Kidney (tissue), 14 donors: Measurements from ENCODE around the gene OR2D2. TPM values are rescaled to one million over a fixed set of nuclear protein-coding genes. Genes with fewer than 3 reads are reported as not detected.

ENCODE experiments used
- DNase-seq, 5 donors: peaks; one replicate each; pipeline ENCODE4 v3.0.0-alpha.2; 2013 to 2020
- FAIRE-seq: peaks from 2 replicates; lab custom pipeline; 2012; peaks lifted over from hg19 to GRCh38; lab: Jason Lieb, UNC
- H3K27ac ChIP-seq, 2 donors: one replicate each; pipeline ENCODE4 v1.7.0; 2013; ENCODE audit warnings: low read depth in 2 of 2, low read length in 2 of 2, inconsistent platforms in 1 of 2
- H3K27me3 ChIP-seq: one replicate; pipeline ENCODE4 v1.7.1; 2013; ENCODE audit warnings: low read length, inconsistent platforms; ENCODE audit not compliant: control insufficient read depth, insufficient read depth
- H3K36me3 ChIP-seq, 3 donors: one replicate each; pipeline versions ENCODE4 v1.7.0 to v1.7.1; 2013; ENCODE audit warnings: low read length in 3 of 3, control low read depth in 1 of 3, inconsistent platforms in 1 of 3; ENCODE audit not compliant: insufficient read depth in 3 of 3, control insufficient read depth in 2 of 3
- H3K4me1 ChIP-seq, 3 donors: one replicate each; pipeline versions ENCODE4 v1.7.0 to v1.7.1; 2013; ENCODE audit warnings: low read length in 3 of 3, inconsistent platforms in 1 of 3, low read depth in 1 of 3; ENCODE audit not compliant: control insufficient read depth in 2 of 3, insufficient read depth in 2 of 3
- H3K4me3 ChIP-seq, 3 donors: one replicate each; pipeline versions ENCODE4 v1.7.0 to v1.8.1; 2013; ENCODE audit warnings: low read length in 3 of 3, control low read depth in 1 of 3, inconsistent platforms in 1 of 3
- H3K9ac ChIP-seq, 3 donors: one replicate each; pipeline versions ENCODE4 v1.7.0 to v1.7.1; 2013; ENCODE audit warnings: low read length in 3 of 3, control low read depth in 1 of 3, inconsistent platforms in 1 of 3
- H3K9me3 ChIP-seq, 3 donors: one replicate each; pipeline versions ENCODE4 v1.7.0 to v1.7.1; 2013; ENCODE audit warnings: low read length in 3 of 3, control low read depth in 1 of 3, inconsistent platforms in 1 of 3; ENCODE audit not compliant: control insufficient read depth in 2 of 3, insufficient read depth in 1 of 3
- CTCF ChIP-seq: IDR thresholded peaks from 3 replicates; pipeline ENCODE4 v1.5.1; 2012; ENCODE audit warnings: mild to moderate bottlenecking, moderate library complexity, borderline replicate concordance; ENCODE audit not compliant: insufficient read depth; ENCODE audit errors: extremely low read depth
- intact Hi-C: fragments of 100-400 bp; cut with DNase I; formaldehyde crosslinking; loops from one replicate; pipeline ENCODE4 v1.11.1; 2022
- polyA plus RNA-seq: library from polyadenylated mRNA; stranded (reverse); fragments of 350-450 nt; fragmentation: Illumina TruSeq; extraction: RNeasy Lipid Tissue Mini Kit (QIAGEN cat#74804); gene quantifications from one replicate; pipeline ENCODE4 v1.2.3, GENCODE V29; 2014; ENCODE audit warnings: low read depth, low replicate concordance; ENCODE audit not compliant: insufficient read depth
- total RNA-seq: library from RNA; stranded (reverse); fragmentation: NEBNext Ultra II Directional; extraction: Animal tissue kit (Norgen Biotek cat#: 25700); gene quantifications from one replicate; pipeline ENCODE4 v1.2.1, GENCODE V29; 2021
- donor health status: control.
- donor health status: control.
- donor health status: control.
- donor health status: control.
- donor health status: control.
- donor health status: DM: yes; HTN: yes; CAD: no.
- donor health status: Normal renal cell carcinoma (clear cell type).

Gene OR2D2
- total and polyA plus RNA-seq, 2 donors from 2014 or later = 0.60 TPM; not detected in 1

DNA sequence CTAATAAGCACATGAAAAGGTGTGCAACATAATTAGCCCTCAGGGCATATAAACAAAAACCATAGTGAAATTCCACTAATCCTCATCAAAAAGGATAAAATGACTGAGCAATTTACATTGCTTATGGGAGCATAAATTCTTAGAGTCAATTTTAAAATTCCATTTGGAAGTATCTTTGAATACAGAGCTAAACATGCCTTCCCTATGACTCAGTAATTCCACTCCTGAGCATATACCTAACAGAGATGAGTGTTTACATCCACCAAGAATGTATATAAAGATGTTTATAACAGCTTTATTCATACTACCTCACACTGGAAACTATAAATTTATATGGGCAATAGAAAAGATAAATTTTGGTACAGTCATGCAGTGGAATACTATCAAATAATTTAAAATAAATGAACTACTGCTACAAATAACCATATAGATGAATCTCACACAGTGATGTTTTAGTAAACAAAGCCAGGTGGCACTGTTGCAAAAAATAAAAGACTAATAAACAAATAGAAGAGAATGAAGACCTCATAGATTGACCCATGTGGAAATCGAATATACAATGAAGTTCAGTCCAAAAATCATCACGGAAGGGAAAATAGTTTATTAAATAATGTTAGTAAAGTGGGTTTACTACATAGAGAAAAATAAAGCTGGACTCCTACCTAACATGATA, 8.2 kb upstream of the OR2D2 start:
- FAIRE-seq = no peak
- Histone ChIP-seq H3K9me3 (no peaks in the 10 kb centered on the region), H3K27ac (no peak overlapping the region), H3K9ac (no peak overlapping the region), H3K36me3 (no peaks in the 10 kb centered on the region), H3K4me3 (no peak overlapping the region), H3K4me1 (no peaks in the 10 kb centered on the region), H3K27me3 (no peaks in the 10 kb centered on the region)
- no peak for TF ChIP-seq CTCF
- no peak for DNase-seq
- intact Hi-C loops = no loop called here

- intact Hi-C loops = no loop called here
- H3K9me3 ChIP-seq = no peaks in the 10 kb centered on the region
- H3K27ac ChIP-seq = no peak overlapping the region
- no peak for DNase-seq
- no peak for TF ChIP-seq CTCF
- H3K36me3 ChIP-seq = no peaks in the 10 kb centered on the region
- H3K4me3 ChIP-seq = no peak overlapping the region
- no peaks in the 10 kb centered on the region for H3K4me1 ChIP-seq
- no peaks in the 10 kb centered on the region for H3K27me3 ChIP-seq
- H3K9ac ChIP-seq = no peak overlapping the region
- no peak for FAIRE-seq
Measured at GRCh38 chr11:6898911-6899310, 6.6 kb upstream of the OR2D2 start.

GRCh38 chr11:6895010-6895409, 2.7 kb upstream of the OR2D2 start:
- no peak for DNase-seq
- Histone ChIP-seq H3K27ac (no peak overlapping the region), H3K27me3 (no peaks in the 10 kb centered on the region), H3K4me1 (no peaks in the 10 kb centered on the region), H3K4me3 (no peak overlapping the region), H3K36me3 (no peaks in the 10 kb centered on the region), H3K9me3 (no peaks in the 10 kb centered on the region), H3K9ac (no peak overlapping the region)
- TF ChIP-seq CTCF = no peak
- intact Hi-C loops = no loop called here
- no peak for FAIRE-seq

DNA sequence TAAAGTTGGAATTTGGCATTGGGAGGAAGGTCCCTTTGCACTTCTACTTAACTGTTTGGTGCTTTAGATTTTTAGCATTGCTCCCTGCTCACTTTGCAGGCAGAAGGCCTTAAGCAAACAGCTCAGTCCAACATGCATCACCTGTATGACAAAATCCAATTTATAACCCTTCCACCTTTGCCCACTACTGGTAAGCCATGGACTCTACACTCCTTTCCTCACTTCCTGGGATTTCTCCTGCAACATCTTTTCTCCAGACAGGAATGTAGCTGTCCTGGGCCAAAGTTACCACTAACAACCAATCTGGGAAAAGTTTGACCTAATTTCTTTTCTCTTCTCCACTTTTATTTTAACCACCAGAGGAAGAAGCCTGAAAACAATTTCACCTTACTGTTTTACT, 1.8 kb upstream of the OR2D2 start:
- DNase-seq (no peak), FAIRE-seq (no peak)
- H3K36me3 ChIP-seq = no peaks in the 10 kb centered on the region
- H3K9me3 ChIP-seq = no peaks in the 10 kb centered on the region
- H3K4me3 ChIP-seq = no peak overlapping the region
- H3K9ac ChIP-seq = no peak overlapping the region
- H3K27me3 ChIP-seq = no peaks in the 10 kb centered on the region
- TF ChIP-seq CTCF = no peak
- intact Hi-C loops = no loop called here
- H3K27ac ChIP-seq = no peak overlapping the region
- no peaks in the 10 kb centered on the region for H3K4me1 ChIP-seq
